Activated T-cell treated with anti-CD3 and anti-CD28 coated beads, Interleukin-2, amount 50 U/mL, for 24 hours (primary cell): ENCODE results near the gene LCN6.

Experiments used
- DNase-seq: peaks from one replicate; pipeline ENCODE4 v3.0.0-alpha.2; 2020
- H3K27ac Mint-ChIP-seq: 2 replicates; pipeline ENCODE4 v1.8.0; 2020; ENCODE audit warnings: mild to moderate bottlenecking, mixed read lengths
- H3K27me3 Mint-ChIP-seq: 2 replicates; pipeline ENCODE4 v1.8.0; 2020; ENCODE audit warnings: mixed read lengths
- H3K36me3 Mint-ChIP-seq: 2 replicates; pipeline ENCODE4 v1.8.0; 2020; ENCODE audit warnings: low read depth, mixed read lengths
- H3K4me1 Mint-ChIP-seq: 2 replicates; pipeline ENCODE4 v1.8.0; 2020; ENCODE audit warnings: low read depth, mixed read lengths
- H3K4me3 Mint-ChIP-seq: 2 replicates; pipeline ENCODE4 v1.8.0; 2020; ENCODE audit warnings: mild to moderate bottlenecking, moderate library complexity, mixed read lengths
- H3K9me3 Mint-ChIP-seq: 2 replicates; pipeline ENCODE4 v1.8.0; 2020; ENCODE audit warnings: mixed read lengths

LCN6 gene

GRCh38 chr9:136697821-136698526, 50.4 kb downstream of the LCN6 start:
- DNase-seq = no peak
- no peak overlapping the region for H3K4me3 Mint-ChIP-seq
- no peaks in the 10 kb centered on the region for H3K9me3 Mint-ChIP-seq
- H3K4me1 Mint-ChIP-seq = peaks cover 22% of the 10 kb centered on the region
- peaks cover 27% of the 10 kb centered on the region for H3K27me3 Mint-ChIP-seq
- no peak overlapping the region for H3K27ac Mint-ChIP-seq
- no peaks in the 10 kb centered on the region for H3K36me3 Mint-ChIP-seq

- Mint-ChIP-seq H3K27ac (no peak overlapping the region), H3K27me3 (peaks cover 27% of the 10 kb centered on the region), H3K9me3 (no peaks in the 10 kb centered on the region), H3K36me3 (no peaks in the 10 kb centered on the region), H3K4me1 (peaks cover 20% of the 10 kb centered on the region), H3K4me3 (no peak overlapping the region)
- DNase-seq = no peak
Measured at GRCh38 chr9:136697146-136697820, 51.0 kb downstream of the LCN6 start.

- Mint-ChIP-seq H3K27ac (no peak overlapping the region), H3K9me3 (no peaks in the 10 kb centered on the region), H3K27me3 (peaks cover 24% of the 10 kb centered on the region), H3K4me1 (peaks cover 14% of the 10 kb centered on the region), H3K36me3 (no peaks in the 10 kb centered on the region), H3K4me3 (no peak overlapping the region)
- DNase-seq = no peak
Measured at GRCh38 chr9:136696502-136696901, 51.8 kb downstream of the LCN6 start.

- Mint-ChIP-seq H3K4me1 (peaks cover 9% of the 10 kb centered on the region), H3K4me3 (no peak overlapping the region), H3K36me3 (no peaks in the 10 kb centered on the region), H3K27ac (no peak overlapping the region), H3K27me3 (peaks cover 24% of the 10 kb centered on the region), H3K9me3 (no peaks in the 10 kb centered on the region)
- DNase-seq = no peak
Measured at GRCh38 chr9:136695955-136696354, 52.4 kb downstream of the LCN6 start.

- Mint-ChIP-seq H3K4me3 (no peak overlapping the region), H3K9me3 (no peaks in the 10 kb centered on the region), H3K4me1 (peaks cover 4% of the 10 kb centered on the region), H3K36me3 (no peaks in the 10 kb centered on the region), H3K27me3 (peaks cover 24% of the 10 kb centered on the region), H3K27ac (no peak overlapping the region)
- DNase-seq = no peak
Measured at GRCh38 chr9:136695435-136695895, 52.9 kb downstream of the LCN6 start.

- Mint-ChIP-seq H3K9me3 (no peaks in the 10 kb centered on the region), H3K36me3 (no peaks in the 10 kb centered on the region)
Measured at GRCh38 chr9:136694872-136695247, 53.5 kb downstream of the LCN6 start.

GRCh38 chr9:136694163-136694871, 54.0 kb downstream of the LCN6 start:
- Mint-ChIP-seq H3K27me3 (peaks cover 20% of the 10 kb centered on the region), H3K4me3 (no peak overlapping the region), H3K27ac (no peak overlapping the region), H3K4me1 (no peaks in the 10 kb centered on the region), H3K36me3 (no peaks in the 10 kb centered on the region), H3K9me3 (no peaks in the 10 kb centered on the region)
- DNase-seq = peak; percentile 50

More at GRCh38 chr9:136694872-136695247, 53.5 kb downstream of the LCN6 start:
- H3K4me1 Mint-ChIP-seq = no peaks in the 10 kb centered on the region
- no peak overlapping the region for H3K27ac Mint-ChIP-seq
- H3K27me3 Mint-ChIP-seq = peaks cover 20% of the 10 kb centered on the region
- H3K4me3 Mint-ChIP-seq = no peak overlapping the region
- no peak for DNase-seq
